H9 (cell line): Measurements from ENCODE around the gene TBC1D22A. TPM values are rescaled to one million over a fixed set of nuclear protein-coding genes. Genes with fewer than 3 reads are reported as not detected.

Experiments
- DNase-seq: peaks from one replicate; pipeline ENCODE4 v3.0.0-alpha.2; 2017
- H2AFZ ChIP-seq: one replicate; pipeline ENCODE4 v1.6.1; 2013; ENCODE audit warnings: mild to moderate bottlenecking, low read length, control low read depth, moderate library complexity
- H2AK5ac ChIP-seq: 2 replicates; pipeline ENCODE4 v1.6.1; 2013; ENCODE audit warnings: low read length, control low read depth, mixed read lengths; ENCODE audit not compliant: insufficient read length
- H2BK120ac ChIP-seq: one replicate; pipeline ENCODE4 v1.6.1; 2013; ENCODE audit warnings: low read depth, mild to moderate bottlenecking, low read length, control low read depth, inconsistent platforms; ENCODE audit not compliant: poor library complexity, severe bottlenecking
- H2BK12ac ChIP-seq: 2 replicates; pipeline ENCODE4 v1.6.1; 2013; ENCODE audit warnings: low read length, control low read depth, mixed read lengths, low read depth; ENCODE audit not compliant: insufficient read length
- H2BK15ac ChIP-seq: 2 replicates; pipeline ENCODE4 v1.6.1; 2013; ENCODE audit warnings: low read depth, low read length, control low read depth
- H2BK20ac ChIP-seq: one replicate; pipeline ENCODE4 v1.6.1; 2013; ENCODE audit warnings: low read depth, mild to moderate bottlenecking, low read length, control low read depth, inconsistent platforms; ENCODE audit not compliant: poor library complexity, severe bottlenecking
- H2BK5ac ChIP-seq: 2 replicates; pipeline ENCODE4 v1.6.1; 2013; ENCODE audit warnings: low read length, control low read depth, mixed read lengths; ENCODE audit not compliant: insufficient read length
- H3K14ac ChIP-seq: 2 replicates; pipeline ENCODE4 v1.6.1; 2013; ENCODE audit warnings: low read length, control low read depth; ENCODE audit not compliant: insufficient read depth
- H3K18ac ChIP-seq: 2 replicates; pipeline ENCODE4 v1.6.1; 2013; ENCODE audit warnings: low read depth, mild to moderate bottlenecking, mixed read lengths, low read length, control low read depth; ENCODE audit not compliant: insufficient read length
- H3K23ac ChIP-seq: 2 replicates; pipeline ENCODE4 v1.6.1; 2013; ENCODE audit warnings: low read length, control low read depth, mixed read lengths, low read depth; ENCODE audit not compliant: insufficient read length
- H3K23me2 ChIP-seq: 2 replicates; pipeline ENCODE4 v1.6.1; 2013; ENCODE audit warnings: low read depth, mild to moderate bottlenecking, mixed read lengths, low read length, control low read depth; ENCODE audit not compliant: insufficient read length, poor library complexity, severe bottlenecking
- H3K27ac ChIP-seq: 2 replicates; pipeline ENCODE4 v1.5.1; 2013; ENCODE audit warnings: low read length, control low read depth, mixed read lengths, low read depth; ENCODE audit not compliant: insufficient read length
- H3K27me3 ChIP-seq: 2 replicates; pipeline ENCODE4 v1.6.1; 2013; ENCODE audit warnings: low read length, control low read depth, inconsistent platforms; ENCODE audit not compliant: insufficient read depth
- H3K4ac ChIP-seq: 2 replicates; pipeline ENCODE4 v1.6.1; 2013; ENCODE audit warnings: low read depth, mild to moderate bottlenecking, control low read depth, inconsistent platforms, low read length, moderate library complexity
- H3K4me1 ChIP-seq: 2 replicates; pipeline ENCODE4 v1.6.1; 2013; ENCODE audit warnings: low read length, control low read depth, inconsistent platforms; ENCODE audit not compliant: insufficient read depth
- H3K4me2 ChIP-seq: 2 replicates; pipeline ENCODE4 v1.6.1; 2013; ENCODE audit warnings: low read length, control low read depth, mixed read lengths; ENCODE audit not compliant: insufficient read length, insufficient read depth
- H3K56ac ChIP-seq: 2 replicates; pipeline ENCODE4 v1.6.1; 2013; ENCODE audit warnings: low read depth, mild to moderate bottlenecking, mixed read lengths, low read length, control low read depth; ENCODE audit not compliant: insufficient read length
- H3K79me1 ChIP-seq: 2 replicates; pipeline ENCODE4 v1.6.1; 2013; ENCODE audit warnings: low read depth, mild to moderate bottlenecking, moderate library complexity, low read length, control low read depth, inconsistent platforms; ENCODE audit not compliant: insufficient read depth, poor library complexity, severe bottlenecking
- H3K79me2 ChIP-seq: 2 replicates; pipeline ENCODE4 v1.6.1; 2013; ENCODE audit warnings: low read length, control low read depth, inconsistent platforms; ENCODE audit not compliant: insufficient read depth
- H3K9ac ChIP-seq: 2 replicates; pipeline ENCODE4 v1.6.1; 2013; ENCODE audit warnings: low read length, control low read depth, mixed read lengths; ENCODE audit not compliant: insufficient read length; ENCODE audit errors: extremely low read depth
- H3K9me3 ChIP-seq: one replicate; pipeline ENCODE4 v1.6.1; 2013; ENCODE audit warnings: low read depth, low read length, inconsistent platforms; ENCODE audit not compliant: control insufficient read depth
- H3T11ph ChIP-seq: one replicate; pipeline ENCODE4 v1.6.1; 2013; ENCODE audit warnings: mild to moderate bottlenecking, low read length, control low read depth, inconsistent platforms
- H4K20me1 ChIP-seq: one replicate; pipeline ENCODE4 v1.6.1; 2013; ENCODE audit not compliant: control insufficient read depth, insufficient read length, insufficient read depth
- H4K5ac ChIP-seq: 2 replicates; pipeline ENCODE4 v1.6.1; 2013; ENCODE audit warnings: low read depth, mild to moderate bottlenecking, mixed read lengths, low read length, control low read depth; ENCODE audit not compliant: insufficient read length
- H4K8ac ChIP-seq: replicated peaks from 2 replicates; pipeline ENCODE4 v1.6.1; 2013; ENCODE audit warnings: low read length, control low read depth, mixed read lengths, low read depth; ENCODE audit not compliant: insufficient read length
- H4K91ac ChIP-seq: 2 replicates; pipeline ENCODE4 v1.6.1; 2013; ENCODE audit warnings: low read depth, mild to moderate bottlenecking, moderate library complexity, mixed read lengths, low read length, control low read depth; ENCODE audit not compliant: insufficient read length
- H3K27ac Mint-ChIP-seq, 3 experiments: 2 replicates in 2 of 3; 3 replicates in 1 of 3; pipeline ENCODE4 v1.8.0; 2020 to 2021; ENCODE audit warnings: mixed read lengths in 3 of 3, mild to moderate bottlenecking in 1 of 3, moderate library complexity in 1 of 3
- H3K27me3 Mint-ChIP-seq: 2 replicates; pipeline ENCODE4 v1.8.0; 2021; ENCODE audit warnings: low read depth, mild to moderate bottlenecking, moderate library complexity, mixed read lengths
- H3K36me3 Mint-ChIP-seq, 3 experiments: 2 replicates in 2 of 3; 3 replicates in 1 of 3; pipeline ENCODE4 v1.8.0; 2020 to 2021; ENCODE audit warnings: low read depth in 3 of 3, mixed read lengths in 3 of 3; ENCODE audit not compliant: insufficient read depth in 1 of 3
- H3K4me1 Mint-ChIP-seq, 2 experiments: 2 replicates each; pipeline ENCODE4 v1.8.0; 2020; ENCODE audit warnings: mixed read lengths in 2 of 2
- H3K4me3 Mint-ChIP-seq, 2 experiments: 2 replicates in 1 of 2; 3 replicates in 1 of 2; pipeline ENCODE4 v1.8.0; 2020 to 2021; ENCODE audit warnings: mild to moderate bottlenecking in 2 of 2, mixed read lengths in 2 of 2, moderate library complexity in 1 of 2
- H3K9me3 Mint-ChIP-seq, 2 experiments: 2 replicates in 1 of 2; 3 replicates in 1 of 2; pipeline ENCODE4 v1.8.0; 2020; ENCODE audit warnings: mild to moderate bottlenecking in 2 of 2, mixed read lengths in 2 of 2, moderate library complexity in 1 of 2
- CTCF ChIP-seq: fragments of 200-600 bp; sonication (generic); conservative IDR thresholded peaks from 3 replicates; pipeline ENCODE4 v1.8.0; 2021; ENCODE audit warnings: antibody characterized with exemption, mild to moderate bottlenecking
- WGBS: extraction: QIAGEN DNeasy Blood & Tissue Kit; methylation state at CpG from one replicate; pipeline ENCODE4 v1.1.7; 2013; ENCODE audit warnings: missing lambda C conversion rate, low lambda C conversion rate, mixed read lengths; ENCODE audit not compliant: insufficient read length; ENCODE audit errors: extremely low coverage; 5-methylcytosine and 5-hydroxymethylcytosine counted together
- total RNA-seq: library from RNA; stranded (reverse); gene quantifications from 2 replicates; pipeline ENCODE4 v1.2.1, GENCODE V29; 2021

Gene TBC1D22A
- total RNA-seq, 1 experiment from 2014 or later = 20.8 TPM

- no peaks in the 10 kb centered on the region for H4K20me1 ChIP-seq
- TF ChIP-seq CTCF = no peak
- DNase-seq = no peak
- H2BK120ac ChIP-seq = no peak overlapping the region
- H2BK5ac ChIP-seq = no peak overlapping the region
- Mint-ChIP-seq H3K36me3 (peaks cover 0 to 6% (median under 1%) of the 10 kb centered on the region in 3 experiments; a peak in 2 of 7 replicates), H3K27ac (peak overlapping the region; percentile 61 to 87 (median 83); a peak in 5 of 7 replicates), H3K4me3 (no peak overlapping the region), H3K9me3 (no peaks in the 10 kb centered on the region), H3K4me1 (peaks cover 5 to 26% of the 10 kb centered on the region in 2 experiments), H3K27me3 (no peaks in the 10 kb centered on the region; the same call in 1 of the 2 replicates)
- H3K4me1 ChIP-seq = no peaks in the 10 kb centered on the region
- no peak overlapping the region for H2AK5ac ChIP-seq
- no peak overlapping the region for H3K9ac ChIP-seq
- no peak overlapping the region for H3K56ac ChIP-seq
- no peak overlapping the region for H3T11ph ChIP-seq
- no peak overlapping the region for H4K5ac ChIP-seq
- H3K27me3 ChIP-seq = no peaks in the 10 kb centered on the region
- no peak overlapping the region for H2BK12ac ChIP-seq
- no peak overlapping the region for H3K23ac ChIP-seq
- H4K8ac ChIP-seq = no peak overlapping the region
- H3K4me2 ChIP-seq = no peak overlapping the region
- no peaks in the 10 kb centered on the region for H3K23me2 ChIP-seq
- no peak overlapping the region; the same call in 1 of the 2 replicates for H3K14ac ChIP-seq
- H3K9me3 ChIP-seq = no peaks in the 10 kb centered on the region
- no peak overlapping the region for H2BK15ac ChIP-seq
- no peaks in the 10 kb centered on the region for H3K79me1 ChIP-seq
- no peak overlapping the region for H4K91ac ChIP-seq
- H3K27ac ChIP-seq = no peak overlapping the region
- no peak overlapping the region for H3K4ac ChIP-seq
- no peak overlapping the region for H3K18ac ChIP-seq
- H2BK20ac ChIP-seq = no peak overlapping the region
- H3K79me2 ChIP-seq = no peaks in the 10 kb centered on the region
- no peak overlapping the region for H2AFZ ChIP-seq
- no CpG with 5 or more reads among the region's 14 CpGs for WGBS
These were observed 290.7 kb downstream of the TBC1D22A start for GRCh38 chr22:47053013-47053725.
